ENCODE results near the gene IFNAR2.
"Not testable (repeated sequence)": the region's sequence is repeated elsewhere in the genome, so short reads cannot be mapped to it uniquely, and the experiment has no call there.

Gene IFNAR2

GRCh38 chr21:33230545-33231324, 997 bp downstream of the IFNAR2 start:
- no peaks in the 10 kb centered on the region for H3K27me3 Mint-ChIP-seq
- peak overlapping the region; percentile 92 for H3K27ac Mint-ChIP-seq
- no peaks in the 10 kb centered on the region for H3K9me3 Mint-ChIP-seq
- H3K36me3 Mint-ChIP-seq, result peaks cover 16 to 27% of the 10 kb centered on the region in 2 donors
- peak overlapping the region; percentile 90 to 95 for H3K4me3 Mint-ChIP-seq
- H3K4me1 Mint-ChIP-seq, result peaks cover 26 to 43% of the 10 kb centered on the region in 2 donors
- DNase-seq (peak; percentile 48), ATAC-seq (replicated peaks) (peak; percentile 60 to 63)

- Mint-ChIP-seq H3K4me1 (peaks cover 30 to 50% of the 10 kb centered on the region in 2 donors), H3K36me3 (peaks cover 19 to 31% of the 10 kb centered on the region in 2 donors), H3K27me3 (no peaks in the 10 kb centered on the region), H3K4me3 (peak overlapping the region; percentile 63 to 85), H3K9me3 (no peaks in the 10 kb centered on the region), H3K27ac (peak overlapping the region; percentile 81)
- ATAC-seq (replicated peaks) (peak in 1 of 2 donors; percentile 14), DNase-seq (no peak)
Observed at GRCh38 chr21:33231526-33231925, 1.8 kb downstream of the IFNAR2 start.

GRCh38 chr21:33232291-33233034, 2.7 kb downstream of the IFNAR2 start:
- Mint-ChIP-seq H3K27ac (peak overlapping the region; percentile 81), H3K9me3 (no peaks in the 10 kb centered on the region), H3K27me3 (no peaks in the 10 kb centered on the region), H3K4me3 (peak overlapping the region; percentile 63 to 85), H3K4me1 (peaks cover 38 to 59% of the 10 kb centered on the region in 2 donors), H3K36me3 (peaks cover 26 to 39% of the 10 kb centered on the region in 2 donors)
- DNase-seq (no peak), ATAC-seq (replicated peaks) (no peak)

GRCh38 chr21:33234635-33235520, 5.1 kb downstream of the IFNAR2 start:
- Mint-ChIP-seq H3K27ac (peak overlapping the region; percentile 34), H3K36me3 (peaks cover 28 to 45% of the 10 kb centered on the region in 2 donors), H3K4me3 (no peak overlapping the region), H3K9me3 (no peaks in the 10 kb centered on the region), H3K4me1 (peaks cover 50 to 75% of the 10 kb centered on the region in 2 donors), H3K27me3 (no peaks in the 10 kb centered on the region)
- no peak for ATAC-seq (replicated peaks)
- no peak for DNase-seq

GRCh38 chr21:33236013-33236686, 6.4 kb downstream of the IFNAR2 start:
- H3K9me3 Mint-ChIP-seq, result no peaks in the 10 kb centered on the region
- H3K4me3 Mint-ChIP-seq, result peak overlapping the region in 1 of 2 donors; percentile 25
- peak overlapping the region; percentile 53 for H3K27ac Mint-ChIP-seq
- DNase-seq (no peak), ATAC-seq (replicated peaks) (no peak)
- peaks cover 54 to 83% of the 10 kb centered on the region in 2 donors for H3K4me1 Mint-ChIP-seq
- peaks cover 30 to 45% of the 10 kb centered on the region in 2 donors for H3K36me3 Mint-ChIP-seq
- H3K27me3 Mint-ChIP-seq, result no peaks in the 10 kb centered on the region

GRCh38 chr21:33236766-33237165, 7.0 kb downstream of the IFNAR2 start:
- no peaks in the 10 kb centered on the region for H3K9me3 Mint-ChIP-seq
- H3K36me3 Mint-ChIP-seq, result peaks cover 28 to 43% of the 10 kb centered on the region in 2 donors

GRCh38 chr21:33237486-33237885, 7.7 kb downstream of the IFNAR2 start:
- Mint-ChIP-seq H3K27me3 (no peaks in the 10 kb centered on the region), H3K27ac (peak overlapping the region; percentile 63), H3K9me3 (no peaks in the 10 kb centered on the region), H3K4me3 (peak overlapping the region in 1 of 2 donors; percentile 60), H3K36me3 (peaks cover 32 to 44% of the 10 kb centered on the region in 2 donors), H3K4me1 (peaks cover 45 to 77% of the 10 kb centered on the region in 2 donors)
- ATAC-seq (replicated peaks), result no peak
- DNase-seq, result no peak

More at GRCh38 chr21:33236766-33237165, 7.0 kb downstream of the IFNAR2 start:
- peaks cover 51 to 78% of the 10 kb centered on the region in 2 donors for H3K4me1 Mint-ChIP-seq
- H3K4me3 Mint-ChIP-seq, result peak overlapping the region in 1 of 2 donors; percentile 20
- ATAC-seq (replicated peaks) (no peak), DNase-seq (no peak)
- peak overlapping the region; percentile 53 for H3K27ac Mint-ChIP-seq
- H3K27me3 Mint-ChIP-seq, result no peaks in the 10 kb centered on the region

- Mint-ChIP-seq H3K36me3 (peaks cover 28 to 38% of the 10 kb centered on the region in 2 donors), H3K27ac (peak overlapping the region; percentile 92), H3K4me3 (peak overlapping the region; percentile 60 to 70), H3K9me3 (no peaks in the 10 kb centered on the region), H3K27me3 (no peaks in the 10 kb centered on the region), H3K4me1 (peaks cover 39 to 71% of the 10 kb centered on the region in 2 donors)
- DNase-seq (no peak), ATAC-seq (replicated peaks) (peak; percentile 62 to 66)
Observed at GRCh38 chr21:33238146-33238545, 8.4 kb downstream of the IFNAR2 start.

- no peak for DNase-seq
- Mint-ChIP-seq H3K27ac (peak overlapping the region; percentile 92), H3K27me3 (no peaks in the 10 kb centered on the region), H3K4me3 (peak overlapping the region; percentile 70 to 75), H3K9me3 (no peaks in the 10 kb centered on the region), H3K36me3 (peaks cover 32 to 38% of the 10 kb centered on the region in 2 donors), H3K4me1 (peaks cover 40 to 70% of the 10 kb centered on the region in 2 donors)
- ATAC-seq (replicated peaks), result peak; percentile 82 to 88
Observed at GRCh38 chr21:33238565-33239255, 9.0 kb downstream of the IFNAR2 start.

- Mint-ChIP-seq H3K4me1 (peaks cover 40 to 73% of the 10 kb centered on the region in 2 donors), H3K27ac (peak overlapping the region; percentile 62), H3K36me3 (peaks cover 35 to 40% of the 10 kb centered on the region in 2 donors), H3K4me3 (peak overlapping the region; percentile 70 to 75)
- not testable (repeated sequence) for ATAC-seq (replicated peaks); DNase-seq; H3K9me3 Mint-ChIP-seq; H3K27me3 Mint-ChIP-seq
Observed at GRCh38 chr21:33239559-33240127, 9.9 kb downstream of the IFNAR2 start.

- Mint-ChIP-seq H3K27ac (peak overlapping the region; percentile 62), H3K9me3 (no peaks in the 10 kb centered on the region), H3K4me3 (no peak overlapping the region), H3K27me3 (no peaks in the 10 kb centered on the region), H3K4me1 (peaks cover 43 to 73% of the 10 kb centered on the region in 2 donors), H3K36me3 (peaks cover 40 to 45% of the 10 kb centered on the region in 2 donors)
- ATAC-seq (replicated peaks), result no peak
- DNase-seq, result no peak
Observed at GRCh38 chr21:33240404-33240803, 10.7 kb downstream of the IFNAR2 start.

- peaks cover 41 to 77% of the 10 kb centered on the region in 2 donors for H3K4me1 Mint-ChIP-seq
- no peak overlapping the region for H3K27ac Mint-ChIP-seq
- ATAC-seq (replicated peaks) (no peak), DNase-seq (no peak)
- H3K4me3 Mint-ChIP-seq, result no peak overlapping the region
- no peaks in the 10 kb centered on the region for H3K9me3 Mint-ChIP-seq
- H3K36me3 Mint-ChIP-seq, result peaks cover 47 to 51% of the 10 kb centered on the region in 2 donors
- no peaks in the 10 kb centered on the region for H3K27me3 Mint-ChIP-seq
Observed at GRCh38 chr21:33241846-33242245, 12.1 kb downstream of the IFNAR2 start.
